Colonic mucosa (tissue), 4 donors: ENCODE data around the gene ARR3. TPM values are rescaled to one million over a fixed set of nuclear protein-coding genes. Genes with fewer than 3 reads are reported as not detected.
"Not testable (repeated sequence)": the region's sequence is repeated elsewhere in the genome, so short reads cannot be mapped to it uniquely, and the experiment has no call there.

Source experiments
- DNase-seq: peaks from one replicate; pipeline ENCODE4 v3.0.0-alpha.2; 2020
- H3K27ac ChIP-seq: fragments of 200-600 bp; one replicate; pipeline ENCODE4 v1.8.0; 2021
- H3K27me3 ChIP-seq: fragments of 200-600 bp; one replicate; pipeline ENCODE4 v1.8.0; 2021
- H3K36me3 ChIP-seq: fragments of 200-600 bp; one replicate; pipeline ENCODE4 v1.8.0; 2021
- H3K4me1 ChIP-seq: fragments of 200-600 bp; one replicate; pipeline ENCODE4 v1.8.0; 2021; ENCODE audit warnings: mild to moderate bottlenecking
- H3K4me3 ChIP-seq: fragments of 200-600 bp; one replicate; pipeline ENCODE4 v1.8.0; 2021
- H3K9ac ChIP-seq, 2 donors: one replicate each; pipeline ENCODE4 v1.7.0; 2013; ENCODE audit warnings: control low read depth in 2 of 2, low read depth in 2 of 2, low read length in 2 of 2
- H3K9me3 ChIP-seq: fragments of 200-600 bp; one replicate; pipeline ENCODE4 v1.8.0; 2021
- CTCF ChIP-seq: fragments of 200-600 bp; IDR thresholded peaks from one replicate; pipeline ENCODE4 v1.8.0; 2022; ENCODE audit warnings: antibody characterized with exemption, mild to moderate bottlenecking
- intact Hi-C: fragments of 100-400 bp; cut with DNase I; formaldehyde crosslinking; loops from one replicate; pipeline ENCODE4 v1.14.1; 2022
- total RNA-seq, 2 donors: library from RNA; stranded (reverse); fragmentation: NEBNext Ultra II Directional in 1 of 2; extraction: Animal tissue kit (Norgen Biotek cat#: 25700) in 1 of 2; gene quantifications; one replicate each; pipeline ENCODE4 v1.2.1, GENCODE V29; 2021
- donor health status: healthy.
- donor health status: DM: no; HTN: no; CAD: no.
- donor health status: DM: no; HTN: no; CAD: no.

Gene ARR3
- total RNA-seq, 2 donors from 2014 or later = not detected

GRCh38 chrX:70257423-70258288 lies 10.5 kb upstream of the ARR3 start:
- no peaks in the 10 kb centered on the region for H3K9me3 ChIP-seq

GRCh38 chrX:70260104-70260503 lies 8.0 kb upstream of the ARR3 start, which contains the start of gene P2RY4:
Gene P2RY4, minus strand, starts transcription at chrX:70260204. Its CDS starts 580 bp downstream, at chrX:70259624.
- no peaks in the 10 kb centered on the region for H3K4me1 ChIP-seq
- H3K9me3 ChIP-seq = no peaks in the 10 kb centered on the region
- H3K27ac ChIP-seq = no peak within 1 kb of the TSS
- no peak for TF ChIP-seq CTCF
- H3K9ac ChIP-seq = no peak within 1 kb of the TSS
- H3K4me3 ChIP-seq = no peak within 1 kb of the TSS
- intact Hi-C loops = loop anchor here (5.0 kb wide), 1 partner anchor 63 kb away; no protein-coding TSS in a partner anchor
- no peak for DNase-seq
- H3K36me3 ChIP-seq = no peaks in the 10 kb centered on the region
- no peaks in the 10 kb centered on the region for H3K27me3 ChIP-seq

More at GRCh38 chrX:70257423-70258288, 10.5 kb upstream of the ARR3 start:
- no peak overlapping the region for H3K27ac ChIP-seq
- H3K4me1 ChIP-seq = no peaks in the 10 kb centered on the region
- no peak overlapping the region for H3K4me3 ChIP-seq
- no peaks in the 10 kb centered on the region for H3K27me3 ChIP-seq
- no peak for TF ChIP-seq CTCF
- intact Hi-C loops = no loop called here
- no peak overlapping the region for H3K9ac ChIP-seq
- no peak for DNase-seq
- H3K36me3 ChIP-seq = no peaks in the 10 kb centered on the region

- intact Hi-C loops = loop anchor here (5.0 kb wide), 1 partner anchor 66 kb away; no protein-coding TSS in a partner anchor
- H3K36me3 ChIP-seq = no peaks in the 10 kb centered on the region
- peak; percentile 56 for DNase-seq
- H3K4me1 ChIP-seq = no peaks in the 10 kb centered on the region
- no peak overlapping the region for H3K4me3 ChIP-seq
- peak; percentile 35 for TF ChIP-seq CTCF
- H3K9me3 ChIP-seq = no peaks in the 10 kb centered on the region
- H3K9ac ChIP-seq = no peak overlapping the region
- no peak overlapping the region for H3K27ac ChIP-seq
- no peaks in the 10 kb centered on the region for H3K27me3 ChIP-seq
Measured at GRCh38 chrX:70262952-70263567, 5.1 kb upstream of the ARR3 start.

- intact Hi-C loops = loop anchor here (5.0 kb wide), 1 partner anchor 67 kb away; no protein-coding TSS in a partner anchor
- H3K27me3 ChIP-seq = no peaks in the 10 kb centered on the region
- no peak overlapping the region for H3K4me3 ChIP-seq
- H3K9me3 ChIP-seq = no peaks in the 10 kb centered on the region
- H3K36me3 ChIP-seq = no peaks in the 10 kb centered on the region
- H3K4me1 ChIP-seq = no peaks in the 10 kb centered on the region
- DNase-seq = no peak
- H3K9ac ChIP-seq = no peak overlapping the region
- no peak overlapping the region for H3K27ac ChIP-seq
- TF ChIP-seq CTCF = no peak
Measured at GRCh38 chrX:70264784-70265183, 3.4 kb upstream of the ARR3 start.

GRCh38 chrX:70274029-70274428 lies 5.9 kb downstream of the ARR3 start:
- H3K36me3 ChIP-seq, H3K9me3 ChIP-seq, H3K4me3 ChIP-seq, H3K9ac ChIP-seq, DNase-seq, H3K4me1 ChIP-seq, H3K27ac ChIP-seq, intact Hi-C loops, H3K27me3 ChIP-seq: not testable (repeated sequence)
